SK-N-SH (cell line): ENCODE data around the gene SND1. TPM values are rescaled to one million over a fixed set of nuclear protein-coding genes. Genes with fewer than 3 reads are reported as not detected.
"Not testable (repeated sequence)": the region's sequence is repeated elsewhere in the genome, so short reads cannot be mapped to it uniquely, and the experiment has no call there.

Experiments
- CTCF ChIA-PET: fragments of 300-600, 350-600 bp; formaldehyde crosslinking; extraction: SDS; loops from one replicate; lab custom pipeline; 2021; lab: Yijun Ruan, JAX
- POLR2A ChIA-PET: fragments of 350-600 bp; sonication (Branson Sonifier 250); formaldehyde crosslinking; extraction: SDS; loops from one replicate; lab custom pipeline; 2020; ENCODE audit warnings: antibody characterized with exemption, inconsistent platforms; lab: Yijun Ruan, JAX
- DNase-seq: peaks from one replicate; pipeline ENCODE4 v3.0.0; 2012
- H2AFZ ChIP-seq: fragments of 200-600 bp; sonication (generic); 2 replicates; pipeline ENCODE4 v1.8.1; 2016; ENCODE audit warnings: antibody characterized with exemption, mild to moderate bottlenecking, low read depth
- H3F3A ChIP-seq: fragments of 200-600 bp; sonication (generic); replicated peaks from 2 replicates; pipeline ENCODE3; 2016; ENCODE audit warnings: antibody characterized with exemption, mild to moderate bottlenecking; ENCODE audit not compliant: insufficient read depth
- H3K27ac ChIP-seq, 2 experiments: fragments of 200-500 bp in 1 of 2; fragments of 200-600 bp in 1 of 2; sonication (Bioruptor generic) in 1 of 2; sonication (generic), shearing (Covaris generic) in 1 of 2; 2 replicates each; pipeline versions ENCODE4 v1.5.1 to v1.6.1; 2014 to 2016; ENCODE audit warnings: low read depth in 2 of 2, inconsistent platforms in 1 of 2, low read length in 1 of 2, mild to moderate bottlenecking in 1 of 2, mixed read lengths in 1 of 2
- H3K27me3 ChIP-seq: fragments of 200-600 bp; sonication (generic), shearing (Covaris generic); 2 replicates; pipeline ENCODE4 v1.6.1; 2016; ENCODE audit warnings: mixed run types; ENCODE audit not compliant: insufficient read depth
- H3K36me3 ChIP-seq, 2 experiments: fragments of 200-500 bp in 1 of 2; fragments of 200-600 bp in 1 of 2; sonication (Bioruptor generic) in 1 of 2; sonication (generic) in 1 of 2; replicated peaks in 1 of 2; 2 replicates each; pipeline versions ENCODE3 to v1.5.1; 2014 to 2016; ENCODE audit warnings: low read length in 1 of 2, mild to moderate bottlenecking in 1 of 2; ENCODE audit not compliant: insufficient read depth in 2 of 2, control insufficient read depth in 1 of 2
- H3K4me1 ChIP-seq, 2 experiments: fragments of 200-500 bp in 1 of 2; fragments of 200-600 bp in 1 of 2; sonication (Bioruptor generic) in 1 of 2; sonication (generic), shearing (Covaris generic) in 1 of 2; 2 replicates each; pipeline versions ENCODE4 v1.5.1 to v1.6.1; 2014 to 2016; ENCODE audit warnings: low read depth in 1 of 2, low read length in 1 of 2, mixed run types in 1 of 2; ENCODE audit not compliant: insufficient read depth in 2 of 2, control insufficient read depth in 1 of 2
- H3K4me2 ChIP-seq: fragments of 200-600 bp; sonication (generic), shearing (Covaris generic); 2 replicates; pipeline ENCODE4 v1.6.1; 2017; ENCODE audit warnings: mixed run types
- H3K4me3 ChIP-seq, 2 experiments: fragments of 200-500 bp in 1 of 2; fragments of 200-600 bp in 1 of 2; sonication (Bioruptor generic) in 1 of 2; sonication (generic), shearing (Covaris generic) in 1 of 2; 2 replicates each; pipeline versions ENCODE4 v1.5.1 to v1.8.1; 2014 to 2016; ENCODE audit warnings: low read depth in 2 of 2, inconsistent platforms in 1 of 2, low read length in 1 of 2, mild to moderate bottlenecking in 1 of 2, mixed read lengths in 1 of 2, moderate library complexity in 1 of 2
- H3K79me2 ChIP-seq: fragments of 200-600 bp; sonication (generic); 2 replicates; pipeline ENCODE4 v1.8.1; 2017; ENCODE audit warnings: mild to moderate bottlenecking; ENCODE audit not compliant: insufficient read depth
- H3K9ac ChIP-seq: fragments of 200-600 bp; sonication (generic); 2 replicates; pipeline ENCODE4 v1.6.1; 2017; ENCODE audit warnings: mixed run types
- H3K9me2 ChIP-seq: fragments of 200-600 bp; sonication (generic); 2 replicates; pipeline ENCODE4 v1.6.1; 2017; ENCODE audit warnings: mixed run types
- H3K9me3 ChIP-seq: fragments of 200-600 bp; sonication (generic); 2 replicates; pipeline ENCODE4 v1.6.1; 2017; ENCODE audit warnings: mixed run types, mild to moderate bottlenecking, moderate library complexity
- H4K20me1 ChIP-seq: fragments of 200-600 bp; sonication (generic); 2 replicates; pipeline ENCODE4 v1.6.1; 2017; ENCODE audit warnings: mild to moderate bottlenecking, mixed run types; ENCODE audit not compliant: insufficient read depth
- CHD2 ChIP-seq: fragments of 150-350 bp; IDR thresholded peaks from 2 replicates; pipeline ENCODE4 v1.6.1; 2018; ENCODE audit warnings: low read length; ENCODE audit not compliant: partially characterized antibody
- CTCF ChIP-seq: fragments of 200-600 bp; sonication (generic); IDR thresholded peaks from 2 replicates; pipeline ENCODE4 v1.6.1; 2017; ENCODE audit warnings: antibody characterized with exemption, mild to moderate bottlenecking, moderate library complexity
- ELF1 ChIP-seq: IDR thresholded peaks from 2 replicates; pipeline ENCODE4 v1.4.0; 2012
- FOXJ3 ChIP-seq: sonication (generic); formaldehyde crosslinking; IDR thresholded peaks from 2 replicates; pipeline ENCODE4 v1.5.1; 2020; ENCODE audit warnings: mild to moderate bottlenecking, missing genetic modification reagents
- FOXM1 ChIP-seq: IDR thresholded peaks from 2 replicates; pipeline ENCODE4 v1.4.0; 2012; ENCODE audit warnings: low read depth, mild to moderate bottlenecking
- MAX ChIP-seq: IDR thresholded peaks from 2 replicates; pipeline ENCODE4 v1.4.0; 2012; ENCODE audit warnings: low read depth
- RCOR1 ChIP-seq: fragments of 150-350 bp; IDR thresholded peaks from 2 replicates; pipeline ENCODE4 v1.6.1; 2017; ENCODE audit warnings: antibody characterized with exemption, low read length
- RFX5 ChIP-seq: IDR thresholded peaks from 2 replicates; pipeline ENCODE4 v1.6.1; 2012; ENCODE audit warnings: mild to moderate bottlenecking, improper control_type of control experiment, low read length
- TCF12 ChIP-seq: IDR thresholded peaks from 2 replicates; pipeline ENCODE4 v1.4.0; 2012
- USF2 ChIP-seq: fragments of 150-350 bp; IDR thresholded peaks from 2 replicates; pipeline ENCODE4 v1.6.1; 2017; ENCODE audit warnings: antibody characterized with exemption, low read length, low read depth, borderline replicate concordance
- WGBS: methylation state at CpG from one replicate; pipeline ENCODE4 v1.1.6; 2017; ENCODE audit warnings: low lambda C conversion rate; 5-methylcytosine and 5-hydroxymethylcytosine counted together
- polyA plus RNA-seq, 3 experiments: library from polyadenylated mRNA; depleted of rRNA; stranded (reverse); fragments of >200 nt; gene quantifications; 2 replicates each; pipeline ENCODE4 v1.2.3, GENCODE V29; 2012

Gene SND1
- polyA plus RNA-seq, 1 of the 3 experiments (the other 2 are of a cell fraction) = 165 TPM

- H3K4me1 ChIP-seq = peaks cover 0 to 16% of the 10 kb centered on the region in 2 experiments; a peak in 1 of 4 replicates
- no peak overlapping the region for H3K4me3 ChIP-seq
- 41% methylated on average over 6 of the region's 7 CpGs for WGBS
- ChIA-PET POLR2A (no interaction called here), CTCF (interaction anchor here (1.5 to 4.4 kb wide), 4 partner anchors 15 to 101 kb away, joined by 3 to 19 read pairs (median 5); no protein-coding TSS in a partner anchor)
- H3K27ac ChIP-seq = no peak overlapping the region
- no peaks in the 10 kb centered on the region for H4K20me1 ChIP-seq
- no peaks in the 10 kb centered on the region for H3K9me2 ChIP-seq
- H3K36me3 ChIP-seq = no peaks in the 10 kb centered on the region
- no peak for TF ChIP-seq CHD2
- TF ChIP-seq TCF12 = no peak
- no peak for TF ChIP-seq RCOR1
- H3K79me2 ChIP-seq = no peaks in the 10 kb centered on the region
- peaks cover 5% of the 10 kb centered on the region for H3F3A ChIP-seq
- H2AFZ ChIP-seq = no peak overlapping the region
- no peak overlapping the region for H3K4me2 ChIP-seq
- DNase-seq = peak; percentile 77
- no peaks in the 10 kb centered on the region; the same call in 1 of the 2 replicates for H3K27me3 ChIP-seq
- no peak overlapping the region for H3K9ac ChIP-seq
- H3K9me3 ChIP-seq = no peaks in the 10 kb centered on the region
Measured at GRCh38 chr7:128108129-128108528, 456.1 kb downstream of the SND1 start.

GRCh38 chr7:128108641-128109423 is 456.8 kb downstream of the SND1 start:
- POLR2A ChIA-PET = no interaction called here
- Histone ChIP-seq H3F3A (peaks cover 10% of the 10 kb centered on the region), H3K36me3 (no peaks in the 10 kb centered on the region), H3K9ac (no peak overlapping the region), H3K27ac (no peak overlapping the region), H3K4me2 (no peak overlapping the region), H2AFZ (no peak overlapping the region), H3K79me2 (no peaks in the 10 kb centered on the region), H3K27me3 (no peaks in the 10 kb centered on the region; the same call in 1 of the 2 replicates), H3K9me2 (no peaks in the 10 kb centered on the region), H3K4me1 (peaks cover 0 to 16% of the 10 kb centered on the region in 2 experiments; a peak in 1 of 4 replicates), H4K20me1 (no peaks in the 10 kb centered on the region), H3K4me3 (no peak overlapping the region), H3K9me3 (no peaks in the 10 kb centered on the region)
- no peak for TF ChIP-seq RFX5
- no peak for TF ChIP-seq ELF1
- TF ChIP-seq FOXJ3 (CRISPR knock-in tag) = no peak
- no peak for TF ChIP-seq USF2
- no peak for TF ChIP-seq CTCF
- TF ChIP-seq FOXM1 = no peak
- TF ChIP-seq CHD2 = no peak
- TF ChIP-seq MAX = no peak
- CTCF ChIA-PET = interaction anchor here (0.7 to 4.4 kb wide), 8 partner anchors 10 to 239 kb away, joined by 3 to 19 read pairs (median 4); no protein-coding TSS in a partner anchor
- WGBS = 66% methylated on average over 11 of the region's 11 CpGs
- no peak for DNase-seq

GRCh38 chr7:128109424-128109969 is 457.5 kb downstream of the SND1 start:
- POLR2A ChIA-PET, H2AFZ ChIP-seq, H3K9me3 ChIP-seq, H3K27ac ChIP-seq, H3K9me2 ChIP-seq, H3K36me3 ChIP-seq, H3K4me3 ChIP-seq, H3K79me2 ChIP-seq, DNase-seq, H3F3A ChIP-seq, H3K27me3 ChIP-seq, H3K9ac ChIP-seq, H4K20me1 ChIP-seq, H3K4me2 ChIP-seq: not testable (repeated sequence)
- WGBS = 65% methylated on average over 12 of the region's 12 CpGs
- CTCF ChIA-PET = interaction anchor here (0.7 to 4.4 kb wide), 8 partner anchors 10 to 238 kb away, joined by 3 to 19 read pairs (median 4); no protein-coding TSS in a partner anchor
- peaks cover 0 to 16% of the 10 kb centered on the region in 2 experiments; a peak in 1 of 4 replicates for H3K4me1 ChIP-seq
